NCI-H128 (cell line): ENCODE results near the gene NBR1.
"Not testable (repeated sequence)": the region's sequence is repeated elsewhere in the genome, so short reads cannot be mapped to it uniquely, and the experiment has no call there.

Source experiments
- DNase-seq: peaks from one replicate; lab custom pipeline; 2025; ENCODE audit not compliant: unreplicated experiment; lab: John Stamatoyannopoulos, UW

NBR1 gene, protein sequence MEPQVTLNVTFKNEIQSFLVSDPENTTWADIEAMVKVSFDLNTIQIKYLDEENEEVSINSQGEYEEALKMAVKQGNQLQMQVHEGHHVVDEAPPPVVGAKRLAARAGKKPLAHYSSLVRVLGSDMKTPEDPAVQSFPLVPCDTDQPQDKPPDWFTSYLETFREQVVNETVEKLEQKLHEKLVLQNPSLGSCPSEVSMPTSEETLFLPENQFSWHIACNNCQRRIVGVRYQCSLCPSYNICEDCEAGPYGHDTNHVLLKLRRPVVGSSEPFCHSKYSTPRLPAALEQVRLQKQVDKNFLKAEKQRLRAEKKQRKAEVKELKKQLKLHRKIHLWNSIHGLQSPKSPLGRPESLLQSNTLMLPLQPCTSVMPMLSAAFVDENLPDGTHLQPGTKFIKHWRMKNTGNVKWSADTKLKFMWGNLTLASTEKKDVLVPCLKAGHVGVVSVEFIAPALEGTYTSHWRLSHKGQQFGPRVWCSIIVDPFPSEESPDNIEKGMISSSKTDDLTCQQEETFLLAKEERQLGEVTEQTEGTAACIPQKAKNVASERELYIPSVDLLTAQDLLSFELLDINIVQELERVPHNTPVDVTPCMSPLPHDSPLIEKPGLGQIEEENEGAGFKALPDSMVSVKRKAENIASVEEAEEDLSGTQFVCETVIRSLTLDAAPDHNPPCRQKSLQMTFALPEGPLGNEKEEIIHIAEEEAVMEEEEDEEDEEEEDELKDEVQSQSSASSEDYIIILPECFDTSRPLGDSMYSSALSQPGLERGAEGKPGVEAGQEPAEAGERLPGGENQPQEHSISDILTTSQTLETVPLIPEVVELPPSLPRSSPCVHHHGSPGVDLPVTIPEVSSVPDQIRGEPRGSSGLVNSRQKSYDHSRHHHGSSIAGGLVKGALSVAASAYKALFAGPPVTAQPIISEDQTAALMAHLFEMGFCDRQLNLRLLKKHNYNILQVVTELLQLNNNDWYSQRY

GRCh38 chr17:43170766-43171585 is at the start of gene NBR1:
TSS of gene NBR1 (plus strand) at chr17:43171214. CDS start at chr17:43175800, 4,586 bp downstream.
- peak; percentile 93 for DNase-seq

DNA sequence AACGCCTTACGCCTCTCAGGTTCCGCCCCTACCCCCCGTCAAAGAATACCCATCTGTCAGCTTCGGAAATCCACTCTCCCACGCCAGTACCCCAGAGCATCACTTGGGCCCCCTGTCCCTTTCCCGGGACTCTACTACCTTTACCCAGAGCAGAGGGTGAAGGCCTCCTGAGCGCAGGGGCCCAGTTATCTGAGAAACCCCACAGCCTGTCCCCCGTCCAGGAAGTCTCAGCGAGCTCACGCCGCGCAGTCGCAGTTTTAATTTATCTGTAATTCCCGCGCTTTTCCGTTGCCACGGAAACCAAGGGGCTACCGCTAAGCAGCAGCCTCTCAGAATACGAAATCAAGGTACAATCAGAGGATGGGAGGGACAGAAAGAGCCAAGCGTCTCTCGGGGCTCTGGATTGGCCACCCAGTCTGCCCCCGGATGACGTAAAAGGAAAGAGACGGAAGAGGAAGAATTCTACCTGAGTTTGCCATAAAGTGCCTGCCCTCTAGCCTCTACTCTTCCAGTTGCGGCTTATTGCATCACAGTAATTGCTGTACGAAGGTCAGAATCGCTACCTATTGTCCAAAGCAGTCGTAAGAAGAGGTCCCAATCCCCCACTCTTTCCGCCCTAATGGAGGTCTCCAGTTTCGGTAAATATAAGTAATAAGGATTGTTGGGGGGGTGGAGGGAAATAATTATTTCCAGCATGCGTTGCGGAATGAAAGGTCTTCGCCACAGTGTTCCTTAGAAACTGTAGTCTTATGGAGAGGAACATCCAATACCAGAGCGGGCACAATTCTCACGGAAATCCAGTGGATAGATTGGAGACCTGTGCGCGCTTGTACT is 45.7 kb upstream of the NBR1 start, which contains the start of gene BRCA1:
BRCA1 (minus strand) TSS at position 232 of the 834 bp plus-strand sequence. CDS start 1,268 bp downstream, outside the sequence.
- DNase-seq = peak; percentile 90

DNA sequence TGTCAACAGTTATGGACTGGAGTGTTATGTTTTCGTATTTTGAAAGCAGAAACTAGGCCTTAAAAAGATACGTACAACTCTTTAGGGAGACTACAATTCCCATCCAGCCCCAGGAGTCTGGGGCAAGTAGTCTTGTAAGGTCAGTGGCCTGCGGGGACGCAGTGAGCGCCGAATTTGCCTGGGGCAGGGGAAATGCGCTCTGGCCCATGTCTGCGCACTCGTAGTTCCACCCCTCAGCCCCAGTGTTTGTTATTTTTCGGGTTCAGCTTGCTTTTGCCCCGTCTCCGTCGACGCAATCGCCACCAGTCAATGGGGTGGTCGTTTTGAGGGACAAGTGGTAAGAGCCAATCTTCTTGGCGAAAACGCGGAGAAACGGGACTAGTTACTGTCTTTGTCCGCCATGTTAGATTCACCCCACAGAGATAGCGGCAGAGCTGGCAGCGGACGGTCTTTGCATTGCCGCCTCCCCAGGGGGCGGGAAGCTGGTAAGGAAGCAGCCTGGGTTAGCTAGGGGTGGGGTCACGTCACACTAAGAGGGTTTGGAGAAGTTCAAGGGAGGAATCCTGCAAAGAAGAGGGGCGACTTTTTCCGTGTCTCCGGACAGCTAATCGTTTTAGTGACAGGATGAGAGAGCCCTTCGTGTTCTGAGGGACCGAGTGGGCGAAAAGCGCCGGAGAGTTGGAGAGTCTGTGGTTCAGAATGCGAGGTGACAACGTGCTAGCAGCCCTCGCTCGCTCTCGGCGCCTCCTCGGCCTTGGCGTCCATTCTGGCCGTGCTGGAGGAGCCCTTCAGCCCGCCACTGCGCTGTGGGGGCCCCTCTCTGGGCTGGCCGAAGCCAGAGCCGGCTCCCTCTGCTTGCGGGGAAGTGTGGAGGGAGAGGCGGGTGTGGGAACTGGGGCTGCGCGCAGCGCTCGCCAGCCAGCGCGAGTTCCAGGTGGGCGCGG is 44.8 kb upstream of the NBR1 start:
- DNase-seq = no peak

DNA sequence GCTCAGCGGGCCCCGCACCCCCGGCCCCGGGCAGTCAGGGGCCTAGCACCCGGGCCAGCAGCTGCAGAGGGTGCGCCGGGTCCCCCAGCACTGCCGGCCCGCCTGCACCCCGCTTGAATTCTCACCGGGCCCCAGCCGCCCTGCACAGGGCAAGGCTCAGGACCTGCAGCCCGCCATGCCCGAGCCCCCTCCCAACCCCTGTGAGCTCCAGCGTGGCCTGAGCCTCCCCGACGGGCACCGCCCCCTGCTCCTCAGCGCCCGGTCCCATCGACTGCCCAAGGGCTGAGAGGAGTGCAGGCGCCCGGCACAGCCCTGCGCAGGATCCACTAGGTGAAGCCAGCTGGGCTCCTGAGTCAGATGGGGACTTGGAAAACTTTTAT is 44.1 kb upstream of the NBR1 start:
- no peak for DNase-seq

- not testable (repeated sequence) for DNase-seq
Observed at GRCh38 chr17:43127333-43127876, 43.6 kb upstream of the NBR1 start.

DNA sequence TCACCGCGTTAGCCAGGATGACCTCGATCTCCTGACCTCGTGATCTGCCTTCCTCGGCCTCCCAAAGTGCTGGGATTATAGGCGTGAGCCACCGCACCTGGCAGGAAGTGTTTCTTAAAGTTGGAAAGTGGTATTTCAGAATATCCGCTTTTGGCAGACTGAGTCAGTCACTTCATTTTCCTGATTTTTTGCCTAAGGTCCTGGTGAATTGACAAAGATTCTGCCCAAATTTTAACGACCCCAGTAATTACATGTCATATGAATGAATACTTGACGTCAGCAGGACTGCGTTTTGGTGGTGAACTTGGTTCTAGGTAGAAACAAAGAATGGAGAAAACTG is 41.4 kb upstream of the NBR1 start:
- DNase-seq = no peak

DNA sequence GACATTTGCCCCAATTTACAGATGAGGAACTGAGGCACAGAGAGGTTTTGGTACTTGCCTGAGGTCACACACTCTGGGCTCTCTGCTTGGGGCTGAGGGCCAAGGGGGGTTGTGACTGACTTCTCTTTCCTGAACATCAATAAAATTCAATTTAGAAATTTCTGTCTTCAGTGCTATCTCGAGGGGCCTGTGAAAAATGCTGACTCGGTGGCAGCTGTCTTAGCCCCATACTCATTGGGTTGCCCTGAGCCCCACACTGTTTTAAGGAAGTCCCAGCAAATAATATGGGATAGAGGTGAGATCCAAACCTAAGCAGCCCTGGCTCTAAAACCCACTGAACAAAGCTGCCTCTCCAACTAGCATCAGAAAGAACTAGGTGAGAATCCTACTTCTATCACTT is 38.9 kb upstream of the NBR1 start:
- no peak for DNase-seq

DNA sequence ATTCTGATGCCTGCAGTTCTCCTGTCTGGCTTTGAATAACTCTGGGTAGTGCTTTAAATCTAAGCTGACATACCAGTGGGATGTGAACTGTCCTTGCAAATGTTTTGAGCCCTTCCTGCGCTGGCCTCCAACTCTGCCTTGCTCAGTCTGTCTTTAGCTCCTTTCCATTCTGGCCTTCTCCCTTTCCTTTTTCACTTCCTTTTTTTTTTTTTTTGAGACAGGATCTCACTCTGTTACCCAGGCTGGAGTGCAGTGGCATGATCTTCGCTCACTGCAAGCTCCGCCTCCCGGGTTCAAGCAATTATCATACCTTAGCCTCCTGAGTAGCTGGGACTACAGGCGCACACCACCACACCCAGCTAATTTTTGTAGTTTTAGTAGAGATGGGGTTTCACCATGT is 37.6 kb upstream of the NBR1 start:
- DNase-seq = not testable (repeated sequence)

DNA sequence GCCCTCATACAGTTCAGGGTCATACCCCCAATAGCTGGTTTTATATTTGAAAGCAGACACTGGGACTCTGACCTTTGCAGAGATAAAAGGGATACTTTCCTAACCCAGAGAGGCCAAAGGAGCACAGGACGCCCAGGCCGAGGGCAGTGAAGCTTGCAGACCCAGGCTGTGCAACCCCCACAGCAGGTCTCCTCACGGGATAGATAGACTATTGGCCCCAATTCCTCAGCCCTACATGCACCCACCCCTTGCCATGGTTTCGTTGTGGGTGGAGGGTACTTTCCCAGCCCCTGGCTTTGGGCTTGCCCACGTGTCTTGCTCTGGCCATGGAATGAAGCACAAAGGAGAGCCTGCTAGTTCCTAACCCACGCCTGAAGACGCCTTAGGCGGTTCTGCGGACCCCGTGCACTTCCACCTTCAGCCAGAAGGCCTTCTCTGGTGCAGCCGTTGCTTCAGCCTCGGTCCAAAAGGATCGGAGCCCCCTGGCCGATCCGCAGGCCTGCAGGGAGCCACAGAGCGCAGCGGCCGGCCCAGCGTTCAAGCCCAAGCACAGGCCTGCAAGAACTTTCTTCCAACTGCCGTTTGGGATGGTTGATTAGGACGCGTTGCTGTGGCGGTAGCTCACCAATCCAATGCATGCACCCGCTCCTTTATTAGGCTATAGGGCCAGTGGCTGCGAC is 36.1 kb upstream of the NBR1 start:
- DNase-seq = no peak

DNA sequence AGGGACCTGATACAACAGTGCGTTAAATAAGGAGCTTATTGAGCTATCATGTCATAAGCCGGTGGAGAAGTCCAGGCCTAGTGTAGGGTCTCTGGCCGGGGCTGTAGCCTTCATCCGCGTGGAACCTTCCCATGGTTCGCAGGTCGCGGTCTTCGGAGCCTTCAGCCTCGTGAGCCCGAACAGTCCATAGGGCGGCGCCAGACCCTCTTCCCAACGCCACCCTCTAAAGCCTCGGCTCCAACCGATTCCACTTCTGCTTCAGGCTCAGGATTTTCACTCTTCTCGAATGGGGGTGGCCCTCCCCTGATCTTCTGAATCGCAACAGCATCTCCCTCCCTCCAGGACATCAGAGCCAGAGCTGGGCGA is 35.6 kb upstream of the NBR1 start:
- DNase-seq = no peak

DNA sequence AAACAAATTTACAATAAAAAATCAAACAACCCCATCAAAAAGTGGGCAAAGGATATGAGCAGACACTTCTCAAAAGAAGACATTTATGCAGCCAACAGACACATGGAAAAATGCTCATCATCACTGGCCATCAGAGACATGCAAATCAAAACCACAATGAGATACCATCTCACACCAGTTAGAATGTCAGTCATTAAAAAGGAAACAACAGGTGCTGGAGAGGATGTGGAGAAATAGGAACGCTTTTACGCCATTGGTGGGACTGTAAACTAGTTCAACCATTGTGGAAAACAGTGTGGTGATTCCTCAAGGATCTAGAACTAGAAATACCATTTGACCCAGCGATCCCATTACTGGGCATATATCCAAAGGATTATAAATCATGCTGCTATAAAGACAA is 34.4 kb upstream of the NBR1 start:
- DNase-seq = not testable (repeated sequence)

GRCh38 chr17:43138531-43138930 is 32.5 kb upstream of the NBR1 start:
- DNase-seq = not testable (repeated sequence)

DNA sequence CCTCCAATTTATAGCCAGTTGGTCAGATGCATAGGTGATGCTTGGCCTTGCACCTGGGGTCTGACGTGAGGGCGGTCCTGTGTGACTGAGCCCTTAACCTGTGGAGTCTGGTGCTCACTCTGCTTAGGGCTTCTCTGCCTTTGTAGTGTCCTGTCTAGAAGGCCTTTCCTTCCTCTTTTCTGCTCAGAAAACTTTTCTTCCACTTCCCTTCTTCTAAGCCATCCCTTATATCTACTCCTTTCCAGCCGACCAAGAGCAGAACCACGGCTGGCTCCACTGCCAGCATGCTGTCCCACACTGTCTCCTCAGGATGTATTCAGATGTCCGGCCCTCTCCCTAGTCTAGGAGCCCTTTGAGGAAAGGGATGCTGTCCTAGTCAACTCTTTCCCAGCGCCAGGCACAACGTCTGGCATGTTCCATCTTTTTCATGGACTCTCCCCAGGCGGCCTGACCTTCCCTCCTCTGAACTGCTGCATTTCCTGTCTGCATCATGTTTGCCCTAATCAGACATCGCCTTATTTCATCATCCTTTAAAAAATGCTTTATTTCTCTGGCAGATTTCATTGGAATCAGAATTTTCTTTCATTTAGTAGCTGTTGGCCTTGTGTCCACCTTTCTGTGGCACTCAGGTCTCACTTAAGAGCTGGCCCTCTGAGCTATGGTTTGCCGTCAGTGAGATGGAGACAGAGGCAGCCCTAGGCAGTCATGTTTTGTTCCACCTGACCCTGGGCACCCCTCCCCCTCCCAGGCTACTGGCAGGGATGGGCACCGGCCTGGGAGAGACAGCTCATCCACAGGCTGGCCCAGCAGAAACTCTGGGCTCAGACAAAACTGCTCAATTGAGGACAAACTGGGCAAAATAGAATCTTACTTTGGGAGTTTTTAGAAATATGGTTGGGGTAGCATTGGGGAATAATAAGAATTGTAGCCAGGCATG is 30.4 kb upstream of the NBR1 start:
- DNase-seq = no peak

DNA sequence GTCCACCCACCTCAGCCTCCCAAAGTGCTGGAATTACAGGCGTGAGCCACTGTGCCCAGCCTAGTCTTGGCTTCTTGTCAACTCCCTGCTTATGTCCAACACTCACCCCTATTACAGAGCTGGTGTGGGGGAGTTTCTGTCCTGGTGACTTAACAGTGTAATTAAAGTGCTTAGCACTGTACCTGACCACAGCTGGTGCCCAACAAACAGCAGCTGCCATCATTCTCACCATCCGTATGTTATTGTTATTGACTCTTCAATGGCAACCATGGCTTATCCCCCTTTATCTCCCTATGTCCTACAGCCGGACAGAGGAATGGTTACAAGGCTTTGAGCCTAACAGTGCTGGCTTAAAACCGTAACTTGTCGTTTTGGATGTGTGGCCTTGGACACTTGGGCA is 28.9 kb upstream of the NBR1 start:
- no peak for DNase-seq

DNA sequence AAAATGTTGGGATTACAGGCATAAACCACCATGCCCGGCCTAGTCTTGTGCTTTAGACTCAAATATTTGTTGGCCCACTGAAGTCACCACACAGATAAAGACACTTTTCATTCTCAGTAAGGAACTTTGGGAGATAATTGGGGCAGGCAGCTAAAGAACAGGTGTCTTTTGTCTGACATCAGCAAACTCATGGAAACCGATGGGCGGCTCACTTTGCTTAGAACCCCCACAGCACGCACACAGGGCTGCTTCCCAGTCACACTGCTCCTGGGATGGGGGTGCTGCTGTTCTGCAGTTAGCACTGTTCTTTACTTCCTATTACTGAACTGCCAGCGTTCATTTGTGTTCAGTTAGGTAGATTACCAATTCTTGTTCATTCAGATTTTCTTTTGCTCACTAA is 27.8 kb upstream of the NBR1 start:
- DNase-seq = no peak

DNA sequence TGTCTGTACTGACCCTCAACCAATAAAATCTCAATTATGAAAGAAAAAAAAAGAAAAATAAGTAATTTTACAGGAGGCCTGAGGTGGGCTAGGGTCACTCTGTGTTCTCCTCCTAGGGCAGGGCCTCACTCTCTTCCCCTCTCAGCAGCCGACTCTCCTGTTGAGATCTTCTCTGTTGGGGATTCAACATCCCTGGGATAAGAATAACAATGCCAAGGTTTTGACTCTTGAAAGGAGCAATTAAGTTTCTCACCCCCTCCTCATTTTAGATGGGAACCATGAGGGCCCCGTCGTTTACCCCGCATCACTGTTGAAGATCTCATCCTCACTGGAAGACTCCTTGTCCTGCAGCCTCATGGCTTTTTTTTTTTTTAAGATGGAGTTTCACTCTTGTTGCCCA is 24.4 kb upstream of the NBR1 start:
- DNase-seq = no peak

- no peak for DNase-seq
Observed at GRCh38 chr17:43151880-43152456, 19.0 kb upstream of the NBR1 start.
